OCI-LY3 (cell line): ENCODE results near the gene HSBP1L1.

Experiments used
- CTCF ChIP-seq: fragments of 200-600, 300-600 bp; sonication (generic); IDR thresholded peaks from 2 replicates; pipeline ENCODE4 v1.5.1; 2014; ENCODE audit warnings: antibody characterized with exemption, low read length, low read depth
- EZH2phosphoT487 ChIP-seq: fragments of 200-600 bp; shearing (Covaris generic); IDR thresholded peaks from 2 replicates; pipeline ENCODE4 v1.6.1; 2018; ENCODE audit warnings: antibody characterized with exemption, mixed run types, low read depth

DNA sequence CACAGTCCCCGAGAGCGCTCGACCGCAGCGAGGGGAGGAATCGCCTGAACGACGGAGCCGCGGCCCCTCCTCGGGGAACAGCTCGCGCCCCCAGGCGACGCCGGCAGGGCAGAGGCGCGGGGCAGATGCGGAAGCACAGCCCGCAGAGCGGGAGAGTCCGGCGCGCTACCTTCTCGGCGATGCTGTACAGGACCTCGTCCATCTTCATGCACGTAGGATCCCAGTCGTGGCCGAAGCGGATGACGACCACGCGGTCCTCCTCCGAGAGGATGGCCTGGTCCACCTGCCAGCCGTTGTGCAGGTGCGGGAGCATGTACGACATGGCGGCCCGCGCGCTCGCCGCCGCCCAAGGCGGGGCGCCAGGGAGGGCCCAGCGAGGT lies 23.6 kb downstream of the HSBP1L1 start:
- TF ChIP-seq CTCF (peak; percentile 70), EZH2phosphoT487 (no peak)
